Progenitor cell of endocrine pancreas (in vitro differentiated cells): Measurements from ENCODE around the gene FANCB. TPM values are rescaled to one million over a fixed set of nuclear protein-coding genes. Genes with fewer than 3 reads are reported as not detected.

Source experiments
- DNase-seq: peaks from one replicate; pipeline ENCODE4 v3.0.0; 2021; ENCODE audit warnings: low spot score; ENCODE audit not compliant: unreplicated experiment
- H3K27ac Mint-ChIP-seq: 2 replicates; pipeline ENCODE4 v1.8.0; 2021; ENCODE audit warnings: mild to moderate bottlenecking, moderate library complexity, mixed read lengths
- H3K27me3 Mint-ChIP-seq: 2 replicates; pipeline ENCODE4 v1.8.0; 2021; ENCODE audit warnings: mixed read lengths
- H3K36me3 Mint-ChIP-seq: 2 replicates; pipeline ENCODE4 v1.8.0; 2022; ENCODE audit warnings: mixed read lengths; ENCODE audit not compliant: insufficient read depth
- H3K4me1 Mint-ChIP-seq: 2 replicates; pipeline ENCODE4 v1.8.0; 2021; ENCODE audit warnings: low read depth, mixed read lengths
- H3K4me3 Mint-ChIP-seq: 2 replicates; pipeline ENCODE4 v1.8.0; 2021; ENCODE audit warnings: low read depth, mild to moderate bottlenecking, moderate library complexity, mixed read lengths
- H3K9me3 Mint-ChIP-seq: 2 replicates; pipeline ENCODE4 v1.8.0; 2021; ENCODE audit warnings: low read depth, mixed read lengths
- total RNA-seq: library from RNA; stranded (reverse); gene quantifications from 2 replicates; pipeline ENCODE4 v1.2.1, GENCODE V29; 2021
- TF ChIP-seq, protein P1 (sequence below): fragments of 200-600 bp; sonication (generic); IDR thresholded peaks from one replicate; pipeline ENCODE4 v1.5.0; 2021; ENCODE audit warnings: antibody characterized with exemption, mild to moderate bottlenecking; ENCODE audit not compliant: unreplicated experiment

Gene FANCB
- total RNA-seq, 1 donor from 2014 or later: 8.0 TPM

DNA sequence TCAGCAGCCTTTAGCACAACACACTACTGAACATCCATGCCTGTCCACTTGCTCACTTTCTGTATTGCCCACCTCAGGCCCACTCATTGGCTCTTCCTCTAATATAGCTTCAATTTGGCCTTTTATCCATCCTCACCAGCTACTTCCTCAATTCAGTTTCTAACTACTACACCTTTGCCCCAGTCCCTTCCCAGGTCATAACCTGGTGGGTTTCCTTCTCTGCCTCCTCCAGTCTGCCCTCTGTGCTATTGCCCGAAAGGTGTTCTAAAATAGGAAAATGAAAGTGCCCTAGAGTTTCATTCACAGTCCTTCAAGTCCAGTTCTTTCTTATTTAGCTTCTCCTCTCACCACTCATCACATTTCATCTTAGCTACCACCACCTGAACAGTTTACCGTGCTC, 23.4 kb upstream of the FANCB start:
- Mint-ChIP-seq H3K4me3 (no peak overlapping the region), H3K36me3 (peaks cover 15% of the 10 kb centered on the region), H3K27me3 (no peaks in the 10 kb centered on the region), H3K4me1 (peaks cover 2% of the 10 kb centered on the region), H3K27ac (no peak overlapping the region), H3K9me3 (peaks cover 24% of the 10 kb centered on the region)
- TF ChIP-seq, protein P1, sequence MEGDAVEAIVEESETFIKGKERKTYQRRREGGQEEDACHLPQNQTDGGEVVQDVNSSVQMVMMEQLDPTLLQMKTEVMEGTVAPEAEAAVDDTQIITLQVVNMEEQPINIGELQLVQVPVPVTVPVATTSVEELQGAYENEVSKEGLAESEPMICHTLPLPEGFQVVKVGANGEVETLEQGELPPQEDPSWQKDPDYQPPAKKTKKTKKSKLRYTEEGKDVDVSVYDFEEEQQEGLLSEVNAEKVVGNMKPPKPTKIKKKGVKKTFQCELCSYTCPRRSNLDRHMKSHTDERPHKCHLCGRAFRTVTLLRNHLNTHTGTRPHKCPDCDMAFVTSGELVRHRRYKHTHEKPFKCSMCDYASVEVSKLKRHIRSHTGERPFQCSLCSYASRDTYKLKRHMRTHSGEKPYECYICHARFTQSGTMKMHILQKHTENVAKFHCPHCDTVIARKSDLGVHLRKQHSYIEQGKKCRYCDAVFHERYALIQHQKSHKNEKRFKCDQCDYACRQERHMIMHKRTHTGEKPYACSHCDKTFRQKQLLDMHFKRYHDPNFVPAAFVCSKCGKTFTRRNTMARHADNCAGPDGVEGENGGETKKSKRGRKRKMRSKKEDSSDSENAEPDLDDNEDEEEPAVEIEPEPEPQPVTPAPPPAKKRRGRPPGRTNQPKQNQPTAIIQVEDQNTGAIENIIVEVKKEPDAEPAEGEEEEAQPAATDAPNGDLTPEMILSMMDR: no peak
- DNase-seq: no peak

DNA sequence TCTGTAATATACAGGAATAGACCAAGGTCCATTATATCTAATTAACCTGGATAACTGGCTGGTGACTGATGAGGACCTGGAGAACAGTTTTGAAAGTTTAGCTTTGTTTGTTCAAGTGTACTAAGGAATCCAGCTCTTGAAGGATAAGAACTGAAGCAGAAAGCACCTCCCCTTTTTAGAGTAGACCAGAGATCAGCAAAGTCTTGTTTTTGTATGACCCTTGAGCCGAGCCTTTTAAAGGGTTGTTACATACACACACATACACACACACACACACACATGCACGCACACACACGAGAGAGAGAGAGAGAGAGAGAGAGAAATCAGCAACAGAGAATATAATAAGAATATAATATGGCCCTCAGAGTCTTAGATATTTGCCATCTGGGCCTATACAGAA, 13.4 kb upstream of the FANCB start:
- DNase-seq: no peak
- Mint-ChIP-seq H3K27ac (no peak overlapping the region), H3K9me3 (peaks cover 25% of the 10 kb centered on the region), H3K4me3 (no peak overlapping the region), H3K36me3 (peaks cover 3% of the 10 kb centered on the region), H3K27me3 (no peaks in the 10 kb centered on the region), H3K4me1 (peaks cover 1% of the 10 kb centered on the region)
- TF ChIP-seq, protein P1: no peak

DNA sequence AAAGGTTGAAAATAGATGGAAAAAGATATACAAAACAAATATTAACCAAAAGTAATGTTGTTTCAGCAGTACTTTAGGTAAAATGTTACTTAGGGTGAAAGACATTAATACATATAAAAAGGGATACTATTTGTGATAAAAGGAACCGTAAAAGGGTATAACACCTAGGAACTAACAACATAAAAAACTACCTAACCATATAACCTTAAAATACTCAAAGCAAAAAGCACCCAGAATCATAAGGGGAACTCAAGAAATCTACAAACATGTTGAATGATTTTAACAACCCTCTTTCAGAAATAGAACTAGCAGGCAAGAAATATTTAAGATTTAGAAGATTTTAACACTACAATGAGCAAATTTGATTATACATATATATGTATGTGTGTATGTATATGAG, 11.8 kb upstream of the FANCB start:
- H3K4me3 Mint-ChIP-seq: no peak overlapping the region
- TF ChIP-seq, protein P1: no peak
- peaks cover 25% of the 10 kb centered on the region for H3K9me3 Mint-ChIP-seq
- no peaks in the 10 kb centered on the region for H3K27me3 Mint-ChIP-seq
- peaks cover 1% of the 10 kb centered on the region for H3K4me1 Mint-ChIP-seq
- peaks cover 2% of the 10 kb centered on the region for H3K36me3 Mint-ChIP-seq
- no peak overlapping the region for H3K27ac Mint-ChIP-seq
- DNase-seq: no peak

DNA sequence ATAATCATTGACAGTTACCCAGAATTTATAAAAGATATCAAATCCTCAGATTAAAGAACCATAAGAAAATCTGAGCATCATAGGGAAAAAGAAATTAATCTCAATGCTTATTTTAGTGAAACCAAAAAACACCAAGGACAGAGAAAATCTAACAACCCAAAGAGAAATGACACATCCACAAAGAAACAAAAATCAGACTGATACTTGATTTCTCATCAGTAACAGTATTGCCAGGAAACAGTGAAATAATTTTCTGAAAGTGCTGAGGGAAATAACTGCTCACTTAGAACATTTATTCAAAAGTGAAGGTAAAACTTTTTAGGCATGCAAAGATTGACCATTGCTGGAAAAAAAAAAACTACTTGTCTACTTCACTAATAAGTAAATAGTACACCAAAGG, 11.0 kb upstream of the FANCB start:
- TF ChIP-seq, protein P1: no peak
- Mint-ChIP-seq H3K27me3 (no peaks in the 10 kb centered on the region), H3K4me1 (no peaks in the 10 kb centered on the region), H3K9me3 (peaks cover 28% of the 10 kb centered on the region), H3K4me3 (no peak overlapping the region), H3K36me3 (peaks cover 2% of the 10 kb centered on the region), H3K27ac (no peak overlapping the region)
- no peak for DNase-seq

DNA sequence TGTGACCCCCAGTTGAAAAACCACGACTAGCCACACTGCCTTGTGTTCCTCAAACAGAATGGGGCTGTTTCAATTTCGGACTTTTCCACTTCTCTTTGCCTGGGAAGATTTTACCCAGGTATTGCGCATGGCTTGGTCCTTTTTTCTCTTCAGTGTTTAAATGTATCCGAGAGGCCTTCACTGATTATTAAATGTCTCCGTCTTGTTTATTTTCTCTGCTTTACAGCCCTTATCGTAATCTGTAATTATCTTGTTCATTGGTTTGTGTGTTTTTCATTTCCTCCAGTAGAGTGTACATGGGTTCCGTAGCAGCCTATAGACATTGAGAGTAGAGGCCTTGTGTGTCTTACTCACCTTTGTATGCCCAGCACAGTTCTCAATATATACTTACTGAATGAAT, 2.8 kb upstream of the FANCB start:
- Mint-ChIP-seq H3K9me3 (peaks cover 17% of the 10 kb centered on the region), H3K27me3 (no peaks in the 10 kb centered on the region), H3K27ac (no peak overlapping the region), H3K4me1 (peaks cover 2% of the 10 kb centered on the region), H3K36me3 (peaks cover 1% of the 10 kb centered on the region), H3K4me3 (no peak overlapping the region)
- DNase-seq: no peak
- TF ChIP-seq, protein P1: no peak
